GM11168 (cell line): ENCODE data around the gene ZNF705A.
"Not testable (repeated sequence)": the region's sequence is repeated elsewhere in the genome, so short reads cannot be mapped to it uniquely, and the experiment has no call there.

Source experiments
- in situ Hi-C: fragments of 300-500 bp; cut with MboI; formaldehyde crosslinking; loops from one replicate; pipeline ENCODE4 v1.12.0; 2022; ENCODE audit warnings: low sequenced_read_pairs; ENCODE audit not compliant: unreplicated experiment

ZNF705A gene

DNA sequence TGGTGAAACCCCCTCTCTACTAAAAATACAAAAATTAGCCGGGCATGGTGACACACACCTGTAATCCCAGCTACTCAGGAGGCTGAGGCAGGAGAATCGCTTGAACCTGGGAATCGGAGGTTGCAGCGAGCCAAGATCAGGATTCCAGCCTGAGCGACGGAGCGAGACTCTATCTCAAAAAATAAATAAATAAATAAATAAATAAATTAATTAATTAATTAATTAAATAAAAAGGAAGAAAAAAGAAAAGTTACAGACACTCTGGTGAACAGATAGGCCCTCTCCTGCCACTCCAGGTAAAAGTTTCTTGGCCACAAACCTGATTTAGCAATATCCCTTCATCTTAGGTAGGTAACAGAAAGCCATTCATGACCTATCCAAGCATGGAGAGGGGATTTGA is 26.1 kb downstream of the ZNF705A start:
- in situ Hi-C loops: not testable (repeated sequence)

- in situ Hi-C loops: not testable (repeated sequence)
Observed at GRCh38 chr12:8183346-8183745, 26.5 kb downstream of the ZNF705A start.

GRCh38 chr12:8184206-8184605 is 27.4 kb downstream of the ZNF705A start:
- in situ Hi-C loops: not testable (repeated sequence)

GRCh38 chr12:8188088-8188487 is 31.3 kb downstream of the ZNF705A start:
- in situ Hi-C loops: not testable (repeated sequence)

DNA sequence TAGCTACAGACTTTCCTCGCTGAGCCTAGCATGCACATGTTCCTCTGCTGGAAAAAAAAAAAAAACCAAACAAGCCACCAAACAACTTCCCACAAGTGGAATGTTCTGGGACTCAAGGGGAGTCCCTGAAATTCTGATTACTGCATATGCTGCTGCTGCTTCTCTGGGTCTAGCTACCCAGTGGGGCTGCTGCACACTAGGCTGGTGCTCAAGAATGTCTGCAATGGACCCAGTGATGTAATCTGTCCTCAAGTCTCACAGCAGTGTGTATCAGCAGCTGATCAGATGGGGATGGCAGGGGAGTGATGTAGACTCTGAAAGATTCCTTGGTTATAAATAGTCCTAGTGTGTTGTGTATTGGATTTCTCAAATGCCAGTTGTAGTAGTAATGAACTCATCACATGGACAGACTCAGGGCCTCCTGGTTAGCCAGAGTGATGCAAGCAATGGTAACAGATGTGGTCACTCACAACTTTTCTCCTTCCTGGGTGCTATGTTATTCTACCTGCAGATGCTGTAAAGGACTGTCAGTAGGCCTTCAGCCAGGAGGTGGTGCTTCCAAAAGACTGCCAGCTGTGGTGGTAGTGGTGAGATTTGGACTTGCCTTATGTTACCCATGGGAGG is 41.0 kb downstream of the ZNF705A start:
- in situ Hi-C loops: not testable (repeated sequence)

GRCh38 chr12:8218711-8219382 is 62.0 kb downstream of the ZNF705A start:
- in situ Hi-C loops: not testable (repeated sequence)

- in situ Hi-C loops: not testable (repeated sequence)
Observed at GRCh38 chr12:8221375-8221774, 64.6 kb downstream of the ZNF705A start.

GRCh38 chr12:8221844-8222243 is 65.0 kb downstream of the ZNF705A start:
- in situ Hi-C loops: not testable (repeated sequence)

DNA sequence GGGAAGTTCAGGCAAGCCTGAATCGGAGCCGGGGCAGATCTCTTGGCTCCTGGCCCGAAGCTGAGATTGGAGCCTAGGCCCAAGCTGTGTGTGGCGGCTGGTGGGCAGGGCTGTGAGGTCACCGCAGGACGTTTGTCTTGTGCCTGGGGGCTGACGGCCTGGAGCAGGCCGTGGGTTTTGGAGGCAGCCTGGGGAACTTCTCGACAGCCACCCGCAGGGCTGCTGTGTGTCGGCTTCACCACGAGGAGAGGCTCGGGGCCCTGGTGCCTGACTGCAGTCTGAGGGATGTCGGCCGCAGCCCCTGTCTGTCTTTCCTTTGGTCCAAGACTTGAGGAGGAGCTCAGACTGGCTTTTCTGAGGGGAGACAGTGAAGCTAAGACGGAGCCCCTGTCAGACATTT is 65.5 kb downstream of the ZNF705A start:
- in situ Hi-C loops: not testable (repeated sequence)

- in situ Hi-C loops: not testable (repeated sequence)
Observed at GRCh38 chr12:8223646-8224045, 66.8 kb downstream of the ZNF705A start.

DNA sequence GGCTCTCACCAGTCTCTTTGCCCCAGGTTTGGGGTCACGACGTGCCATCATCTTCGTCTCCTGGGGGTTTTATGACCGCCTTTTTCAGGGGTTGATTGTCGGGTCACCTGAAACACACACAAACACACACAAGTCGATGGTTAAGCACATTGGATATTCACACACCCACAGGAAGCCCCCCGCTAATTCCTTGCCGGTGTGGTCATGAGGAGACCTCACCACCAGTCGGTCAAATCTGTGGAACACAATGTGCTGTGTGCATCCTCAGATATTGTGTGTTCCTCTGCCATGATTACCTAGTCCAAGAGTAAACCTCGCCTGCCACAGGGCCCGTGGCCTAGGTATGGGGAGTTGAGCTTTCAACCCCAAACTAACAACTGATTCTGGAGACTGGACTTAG is 68.0 kb downstream of the ZNF705A start:
- in situ Hi-C loops: loop anchor here (25.0 kb wide), 1 partner anchor 112 kb away; the partner anchor contains the start of gene CLEC4A

GRCh38 chr12:8226355-8226754 is 69.5 kb downstream of the ZNF705A start:
- in situ Hi-C loops: loop anchor here (25.0 kb wide), 1 partner anchor 114 kb away; the partner anchor contains the start of gene CLEC4A

- in situ Hi-C loops: loop anchor here (25.0 kb wide), 1 partner anchor 115 kb away; the partner anchor contains the start of gene CLEC4A
Observed at GRCh38 chr12:8226992-8227731, 70.3 kb downstream of the ZNF705A start, which contains the start of gene FAM90A1. FAM90A1 (minus strand) TSS chr12:8227618; CDS start chr12:8224832, 2,786 bp downstream.

- in situ Hi-C loops: loop anchor here (25.0 kb wide), 1 partner anchor 115 kb away; the partner anchor contains the start of gene CLEC4A
Observed at GRCh38 chr12:8227732-8228077, 70.9 kb downstream of the ZNF705A start.

GRCh38 chr12:8228607-8229006 is 71.8 kb downstream of the ZNF705A start:
- in situ Hi-C loops: loop anchor here (25.0 kb wide), 1 partner anchor 116 kb away; the partner anchor contains the start of gene CLEC4A

GRCh38 chr12:8229486-8229885 is 72.7 kb downstream of the ZNF705A start:
- in situ Hi-C loops: loop anchor here (25.0 kb wide), 1 partner anchor 117 kb away; the partner anchor contains the start of gene CLEC4A
